ENCODE data around the gene ZNF280C.
"Not testable (repeated sequence)": the region's sequence is repeated elsewhere in the genome, so short reads cannot be mapped to it uniquely, and the experiment has no call there.

The ZNF280C gene

GRCh38 chrX:130268449-130269170 lies at the start of gene ZNF280C:
TSS of gene ZNF280C (minus strand) at chrX:130268899. CDS start at chrX:130260449, 8,450 bp downstream.
- DNase-seq (ENCODE audit: low spot score), result peak; percentile 92

- DNase-seq (ENCODE audit: low spot score), result no peak
Observed at GRCh38 chrX:130304587-130305368, 36.1 kb upstream of the ZNF280C start.

GRCh38 chrX:130301977-130302376 lies 33.3 kb upstream of the ZNF280C start:
- no peak for DNase-seq (ENCODE audit: low spot score)

GRCh38 chrX:130301405-130301804 lies 32.7 kb upstream of the ZNF280C start:
- DNase-seq (ENCODE audit: low spot score), result no peak

- DNase-seq (ENCODE audit: low spot score), result no peak
Observed at GRCh38 chrX:130300010-130300282, 31.2 kb upstream of the ZNF280C start.

GRCh38 chrX:130299279-130300009 lies 30.7 kb upstream of the ZNF280C start:
- DNase-seq (ENCODE audit: low spot score), result no peak

GRCh38 chrX:130296743-130297142 lies 28.0 kb upstream of the ZNF280C start:
- DNase-seq (ENCODE audit: low spot score), result no peak

- DNase-seq (ENCODE audit: low spot score), result no peak
Observed at GRCh38 chrX:130296297-130296678, 27.6 kb upstream of the ZNF280C start.

- no peak for DNase-seq (ENCODE audit: low spot score)
Observed at GRCh38 chrX:130295519-130296296, 27.0 kb upstream of the ZNF280C start.

- DNase-seq (ENCODE audit: low spot score), result no peak
Observed at GRCh38 chrX:130287071-130287770, 18.5 kb upstream of the ZNF280C start.

GRCh38 chrX:130285710-130286109 lies 17.0 kb upstream of the ZNF280C start:
- DNase-seq (ENCODE audit: low spot score), result no peak

GRCh38 chrX:130285069-130285620 lies 16.4 kb upstream of the ZNF280C start:
- DNase-seq (ENCODE audit: low spot score), result no peak

- no peak for DNase-seq (ENCODE audit: low spot score)
Observed at GRCh38 chrX:130282151-130282550, 13.5 kb upstream of the ZNF280C start.

- DNase-seq (ENCODE audit: low spot score), result no peak
Observed at GRCh38 chrX:130280901-130281300, 12.2 kb upstream of the ZNF280C start.

- DNase-seq (ENCODE audit: low spot score), result not testable (repeated sequence)
Observed at GRCh38 chrX:130272253-130272652, 3.6 kb upstream of the ZNF280C start.

- not testable (repeated sequence) for DNase-seq (ENCODE audit: low spot score)
Observed at GRCh38 chrX:130269391-130269790, 692 bp upstream of the ZNF280C start.

- DNase-seq (ENCODE audit: low spot score), result no peak
Observed at GRCh38 chrX:130267956-130268448, 697 bp downstream of the ZNF280C start.

GRCh38 chrX:130264573-130264972 lies 4.1 kb downstream of the ZNF280C start:
- DNase-seq (ENCODE audit: low spot score), result no peak

GRCh38 chrX:130263016-130263415 lies 5.7 kb downstream of the ZNF280C start:
- DNase-seq (ENCODE audit: low spot score), result no peak

- DNase-seq (ENCODE audit: low spot score), result no peak
Observed at GRCh38 chrX:130262231-130262630, 6.5 kb downstream of the ZNF280C start.

GRCh38 chrX:130261296-130261893 lies 7.3 kb downstream of the ZNF280C start:
- DNase-seq (ENCODE audit: low spot score), result no peak

Data from AG08395 (cell line).